Measurements from ENCODE around the gene ABO.

GRCh38 chr9:133261103-133261752, 13.8 kb downstream of the ABO start:
- TF ChIP-seq CTCF (IDR thresholded peaks at IDR 0.05; ENCODE audit: low read depth, low read length, poor library complexity, severe bottlenecking) (no peak), EZH2phosphoT487 (IDR thresholded peaks at IDR 0.05; ENCODE audit: borderline replicate concordance, low read length) (no peak)

All from DOHH2 (cell line).